Astrocyte (in vitro differentiated cells and primary cell): Measurements from ENCODE around the gene USP31.

Experiments used
- EZH2 ChIP-seq: IDR thresholded peaks from 2 replicates; pipeline ENCODE4 v1.6.1; 2012; ENCODE audit warnings: mild to moderate bottlenecking, low read length, inconsistent platforms; ENCODE audit not compliant: insufficient read depth
- TF ChIP-seq, protein P1 (sequence below): IDR thresholded peaks from 2 replicates; pipeline ENCODE4 v1.5.1; 2011; ENCODE audit warnings: low read depth, mild to moderate bottlenecking, inconsistent platforms, low read length, moderate library complexity; ENCODE audit not compliant: insufficient read depth

DNA sequence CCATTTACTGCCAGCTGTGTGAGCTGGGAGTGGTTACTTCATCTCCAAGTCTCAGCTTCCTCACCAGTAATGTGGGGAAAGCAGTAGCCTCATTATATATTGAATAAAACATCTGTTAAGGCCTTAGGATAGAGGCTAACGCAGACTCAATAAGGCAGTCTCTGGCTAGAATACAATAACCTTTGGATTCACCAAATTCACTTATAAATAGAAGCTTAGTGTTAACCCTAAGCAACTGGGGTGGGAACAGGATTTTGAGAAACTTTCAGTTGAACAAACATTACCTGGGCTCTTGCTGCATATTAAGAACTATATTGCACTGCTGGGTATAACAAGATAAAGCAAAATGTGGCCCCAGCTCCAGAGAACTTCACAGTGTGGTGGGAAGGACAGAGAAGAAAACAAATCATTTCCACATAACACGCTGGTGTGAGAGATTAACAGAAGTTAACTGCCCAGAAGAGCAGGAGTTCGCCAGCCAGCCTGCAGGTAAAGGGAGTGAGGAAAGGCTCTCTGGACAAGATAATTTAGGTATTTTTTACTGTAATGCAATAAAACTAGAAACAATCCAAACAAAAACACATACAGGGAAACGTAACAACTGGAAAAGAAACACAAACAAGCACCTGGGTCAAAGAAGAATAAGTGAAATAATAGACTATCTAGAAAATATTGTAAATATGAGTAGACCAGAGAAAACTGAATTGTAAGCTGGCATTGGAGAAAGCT, 57.0 kb downstream of the USP31 start:
- no peak for TF ChIP-seq EZH2
- TF ChIP-seq, protein P1, sequence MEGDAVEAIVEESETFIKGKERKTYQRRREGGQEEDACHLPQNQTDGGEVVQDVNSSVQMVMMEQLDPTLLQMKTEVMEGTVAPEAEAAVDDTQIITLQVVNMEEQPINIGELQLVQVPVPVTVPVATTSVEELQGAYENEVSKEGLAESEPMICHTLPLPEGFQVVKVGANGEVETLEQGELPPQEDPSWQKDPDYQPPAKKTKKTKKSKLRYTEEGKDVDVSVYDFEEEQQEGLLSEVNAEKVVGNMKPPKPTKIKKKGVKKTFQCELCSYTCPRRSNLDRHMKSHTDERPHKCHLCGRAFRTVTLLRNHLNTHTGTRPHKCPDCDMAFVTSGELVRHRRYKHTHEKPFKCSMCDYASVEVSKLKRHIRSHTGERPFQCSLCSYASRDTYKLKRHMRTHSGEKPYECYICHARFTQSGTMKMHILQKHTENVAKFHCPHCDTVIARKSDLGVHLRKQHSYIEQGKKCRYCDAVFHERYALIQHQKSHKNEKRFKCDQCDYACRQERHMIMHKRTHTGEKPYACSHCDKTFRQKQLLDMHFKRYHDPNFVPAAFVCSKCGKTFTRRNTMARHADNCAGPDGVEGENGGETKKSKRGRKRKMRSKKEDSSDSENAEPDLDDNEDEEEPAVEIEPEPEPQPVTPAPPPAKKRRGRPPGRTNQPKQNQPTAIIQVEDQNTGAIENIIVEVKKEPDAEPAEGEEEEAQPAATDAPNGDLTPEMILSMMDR: no peak
